HepG2 (cell line): ENCODE results near the gene GNG10. TPM values are rescaled to one million over a fixed set of nuclear protein-coding genes. Genes with fewer than 3 reads are reported as not detected.

Experiments
- AKNA ChIP-seq: sonication (generic); formaldehyde crosslinking; IDR thresholded peaks from 2 replicates; pipeline ENCODE4 v1.4.0; 2020; ENCODE audit warnings: missing genetic modification reagents, borderline replicate concordance
- BATF2 ChIP-seq: sonication (generic); formaldehyde crosslinking; IDR thresholded peaks from 2 replicates; pipeline ENCODE4 v1.8.0; 2022; ENCODE audit warnings: mild to moderate bottlenecking, missing genetic modification reagents, moderate library complexity
- BHLHE40 ChIP-seq: IDR thresholded peaks from 2 replicates; pipeline ENCODE4 v1.6.1; 2011; ENCODE audit warnings: low read length, improper control_type of control experiment
- EP300 ChIP-seq, 3 experiments: sonication (generic) in 1 of 3; formaldehyde crosslinking in 1 of 3; IDR thresholded peaks; 2 replicates each; pipeline versions ENCODE4 v1.5.1 to v1.6.1; 2011 to 2020; ENCODE audit warnings: low read depth in 2 of 3, low read length in 2 of 3, borderline replicate concordance in 1 of 3, improper control_type of control experiment in 1 of 3, mild to moderate bottlenecking in 1 of 3, missing genetic modification reagents in 1 of 3, moderate library complexity in 1 of 3
- HIVEP1 ChIP-seq: sonication (generic); formaldehyde crosslinking; IDR thresholded peaks from 2 replicates; pipeline ENCODE4 v1.4.0; 2020; ENCODE audit warnings: mild to moderate bottlenecking, missing genetic modification reagents
- KDM5A ChIP-seq: fragments of 200-600 bp; sonication (generic); IDR thresholded peaks from 2 replicates; pipeline ENCODE4 v1.7.0; 2018; ENCODE audit warnings: antibody characterized with exemption, mild to moderate bottlenecking, low read length, borderline replicate concordance
- MAZ ChIP-seq, 2 experiments: sonication (generic) in 1 of 2; formaldehyde crosslinking in 1 of 2; IDR thresholded peaks; 2 replicates each; pipeline versions ENCODE4 v1.5.0 to v1.6.1; 2012 to 2020; ENCODE audit warnings: low read depth in 2 of 2, mild to moderate bottlenecking in 2 of 2, borderline replicate concordance in 1 of 2, improper control_type of control experiment in 1 of 2, low read length in 1 of 2, missing genetic modification reagents in 1 of 2, moderate library complexity in 1 of 2
- MYC ChIP-seq: sonication (generic); formaldehyde crosslinking; IDR thresholded peaks from 2 replicates; pipeline ENCODE4 v1.9.0; 2021; ENCODE audit warnings: missing genetic modification reagents, borderline replicate concordance
- NR1H2 ChIP-seq: sonication (generic); formaldehyde crosslinking; IDR thresholded peaks from 2 replicates; pipeline ENCODE4 v1.8.1; 2022; ENCODE audit warnings: low read depth, missing genetic modification reagents, borderline replicate concordance
- RAD21 ChIP-seq: fragments of 450-650 bp; formaldehyde crosslinking; IDR thresholded peaks from 2 replicates; pipeline ENCODE4 v1.5.0; 2020; ENCODE audit warnings: mild to moderate bottlenecking
- STAT5B ChIP-seq: sonication (generic); formaldehyde crosslinking; IDR thresholded peaks from 2 replicates; pipeline ENCODE4 v1.4.0; 2020; ENCODE audit warnings: missing genetic modification reagents
- ZBTB21 ChIP-seq: sonication (generic); formaldehyde crosslinking; IDR thresholded peaks from 2 replicates; pipeline ENCODE4 v1.4.0; 2020; ENCODE audit warnings: missing genetic modification reagents
- ZNF280B ChIP-seq: sonication (generic); formaldehyde crosslinking; IDR thresholded peaks from 2 replicates; pipeline ENCODE4 v1.5.0; 2020; ENCODE audit warnings: missing genetic modification reagents, mild to moderate bottlenecking, borderline replicate concordance
- ZNF569 ChIP-seq: sonication (generic); formaldehyde crosslinking; IDR thresholded peaks from 2 replicates; pipeline ENCODE4 v1.5.0; 2020; ENCODE audit warnings: mild to moderate bottlenecking, missing genetic modification reagents, moderate library complexity, borderline replicate concordance
- ZSCAN20 ChIP-seq: sonication (generic); formaldehyde crosslinking; IDR thresholded peaks from 2 replicates; pipeline ENCODE4 v1.4.0; 2020; ENCODE audit warnings: missing genetic modification reagents, mild to moderate bottlenecking, borderline replicate concordance
- polyA plus RNA-seq, 8 experiments: library from polyadenylated mRNA; depleted of rRNA in 3 of 8; stranded (reverse) in 7 of 8; unstranded in 1 of 8; fragments of >200 nt; fragmentation: Illumina TruSeq in 4 of 8; extraction: Trizol in 4 of 8; gene quantifications; 2 replicates each; pipeline versions ENCODE4 v1.2.1 to v1.2.3, GENCODE V29; 2011 to 2016; ENCODE audit warnings: low read depth in 4 of 8, missing spikeins in 1 of 8, mixed read lengths in 1 of 8; ENCODE audit not compliant: insufficient read depth in 1 of 8
- total RNA-seq, 5 experiments: library from RNA; depleted of rRNA; stranded (reverse); fragments of >200 nt; fragmentation: Illumina TruSeq; extraction: Trizol; gene quantifications; 2 replicates each; pipeline ENCODE4 v1.2.3, GENCODE V29; 2016; ENCODE audit warnings: low read depth in 1 of 5
- TF ChIP-seq, protein P1 (sequence below): fragments of 450-650 bp; IDR thresholded peaks from 2 replicates; pipeline ENCODE4 v1.6.1; 2017; ENCODE audit warnings: mild to moderate bottlenecking
- TF ChIP-seq, protein P2 (sequence below): sonication (generic); formaldehyde crosslinking; IDR thresholded peaks from 2 replicates; pipeline ENCODE4 v1.4.0; 2020; ENCODE audit warnings: missing genetic modification reagents

The GNG10 gene
- total and polyA plus RNA-seq, 2 of the 13 experiments (the other 11 are each of a cell fraction or from before 2014, with no cell fraction given) = 29.8 to 32.4 TPM

DNA sequence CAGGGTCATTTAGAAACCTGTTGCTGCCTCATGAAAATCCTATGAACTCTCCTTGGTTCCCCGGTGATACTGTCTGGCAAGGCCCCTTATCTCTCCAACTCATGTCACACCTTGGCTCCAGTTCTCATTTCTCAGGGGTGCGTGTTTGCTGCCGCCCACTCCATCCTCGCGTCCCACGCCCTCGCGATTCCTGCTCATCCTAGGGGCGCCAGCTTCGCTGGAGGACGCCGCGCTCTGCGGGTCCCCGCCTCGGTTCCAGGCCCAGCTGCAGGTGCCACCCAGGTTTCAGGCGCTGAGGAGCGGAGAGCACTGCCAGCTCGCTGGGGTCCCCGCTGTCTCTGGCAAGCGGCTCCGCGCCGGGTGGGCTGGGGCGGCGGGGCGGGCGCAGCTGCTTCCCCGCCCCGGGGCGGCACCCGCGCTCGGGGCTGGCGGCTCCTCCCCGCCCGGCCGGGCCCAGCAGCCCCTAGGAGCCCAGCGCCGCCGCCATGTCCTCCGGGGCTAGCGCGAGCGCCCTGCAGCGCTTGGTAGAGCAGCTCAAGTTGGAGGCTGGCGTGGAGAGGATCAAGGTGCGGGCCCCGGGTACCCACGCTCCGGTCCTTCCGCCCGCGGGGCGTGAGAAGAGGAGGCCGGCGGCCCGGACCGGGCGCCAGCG, at the start of gene GNG10 (continued):
- TF ChIP-seq AKNA (no peak), MAZ (IDR thresholded peaks at IDR 0.05; ENCODE audit: borderline replicate concordance, low read depth, low read length) (no peak), MAZ (CRISPR knock-in tag; IDR thresholded peaks at IDR 0.05; ENCODE audit: low read depth) (peak; percentile 67; the same call in 1 of the 2 replicates), BATF2 (CRISPR knock-in tag) (no peak), HIVEP1 (CRISPR knock-in tag) (no peak), RAD21 (CRISPR knock-in tag) (no peak; the same call in 1 of the 2 replicates), ZBTB21 (no peak), NR1H2 (no peak), KDM5A (no peak), BHLHE40 (no peak), ZSCAN20 (no peak), STAT5B (CRISPR knock-in tag) (no peak), ZNF280B (CRISPR knock-in tag) (no peak), EP300 (IDR thresholded peaks at IDR 0.05; ENCODE audit: low read depth in 2 of 2, low read length in 2 of 2) (no peak), EP300 (CRISPR knock-in tag; IDR thresholded peaks at IDR 0.05; ENCODE audit: borderline replicate concordance) (no peak), MYC (peak; percentile 39; the same call in 1 of the 2 replicates), ZNF569 (CRISPR knock-in tag) (no peak)
- TF ChIP-seq, protein P1, sequence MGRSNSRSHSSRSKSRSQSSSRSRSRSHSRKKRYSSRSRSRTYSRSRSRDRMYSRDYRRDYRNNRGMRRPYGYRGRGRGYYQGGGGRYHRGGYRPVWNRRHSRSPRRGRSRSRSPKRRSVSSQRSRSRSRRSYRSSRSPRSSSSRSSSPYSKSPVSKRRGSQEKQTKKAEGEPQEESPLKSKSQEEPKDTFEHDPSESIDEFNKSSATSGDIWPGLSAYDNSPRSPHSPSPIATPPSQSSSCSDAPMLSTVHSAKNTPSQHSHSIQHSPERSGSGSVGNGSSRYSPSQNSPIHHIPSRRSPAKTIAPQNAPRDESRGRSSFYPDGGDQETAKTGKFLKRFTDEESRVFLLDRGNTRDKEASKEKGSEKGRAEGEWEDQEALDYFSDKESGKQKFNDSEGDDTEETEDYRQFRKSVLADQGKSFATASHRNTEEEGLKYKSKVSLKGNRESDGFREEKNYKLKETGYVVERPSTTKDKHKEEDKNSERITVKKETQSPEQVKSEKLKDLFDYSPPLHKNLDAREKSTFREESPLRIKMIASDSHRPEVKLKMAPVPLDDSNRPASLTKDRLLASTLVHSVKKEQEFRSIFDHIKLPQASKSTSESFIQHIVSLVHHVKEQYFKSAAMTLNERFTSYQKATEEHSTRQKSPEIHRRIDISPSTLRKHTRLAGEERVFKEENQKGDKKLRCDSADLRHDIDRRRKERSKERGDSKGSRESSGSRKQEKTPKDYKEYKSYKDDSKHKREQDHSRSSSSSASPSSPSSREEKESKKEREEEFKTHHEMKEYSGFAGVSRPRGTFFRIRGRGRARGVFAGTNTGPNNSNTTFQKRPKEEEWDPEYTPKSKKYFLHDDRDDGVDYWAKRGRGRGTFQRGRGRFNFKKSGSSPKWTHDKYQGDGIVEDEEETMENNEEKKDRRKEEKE = no peak
- TF ChIP-seq, protein P2, sequence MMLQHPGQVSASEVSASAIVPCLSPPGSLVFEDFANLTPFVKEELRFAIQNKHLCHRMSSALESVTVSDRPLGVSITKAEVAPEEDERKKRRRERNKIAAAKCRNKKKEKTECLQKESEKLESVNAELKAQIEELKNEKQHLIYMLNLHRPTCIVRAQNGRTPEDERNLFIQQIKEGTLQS (CRISPR knock-in tag) = no peak
